ENCODE data around the gene MIEF2.
A peak's percentile ranks its signal among the peaks of the same experiment; 100 is the strongest.
"Not testable (repeated sequence)": the region's sequence is repeated elsewhere in the genome, so short reads cannot be mapped to it uniquely, and the experiment has no call there.

The MIEF2 gene, protein sequence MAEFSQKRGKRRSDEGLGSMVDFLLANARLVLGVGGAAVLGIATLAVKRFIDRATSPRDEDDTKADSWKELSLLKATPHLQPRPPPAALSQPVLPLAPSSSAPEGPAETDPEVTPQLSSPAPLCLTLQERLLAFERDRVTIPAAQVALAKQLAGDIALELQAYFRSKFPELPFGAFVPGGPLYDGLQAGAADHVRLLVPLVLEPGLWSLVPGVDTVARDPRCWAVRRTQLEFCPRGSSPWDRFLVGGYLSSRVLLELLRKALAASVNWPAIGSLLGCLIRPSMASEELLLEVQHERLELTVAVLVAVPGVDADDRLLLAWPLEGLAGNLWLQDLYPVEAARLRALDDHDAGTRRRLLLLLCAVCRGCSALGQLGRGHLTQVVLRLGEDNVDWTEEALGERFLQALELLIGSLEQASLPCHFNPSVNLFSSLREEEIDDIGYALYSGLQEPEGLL

DNA sequence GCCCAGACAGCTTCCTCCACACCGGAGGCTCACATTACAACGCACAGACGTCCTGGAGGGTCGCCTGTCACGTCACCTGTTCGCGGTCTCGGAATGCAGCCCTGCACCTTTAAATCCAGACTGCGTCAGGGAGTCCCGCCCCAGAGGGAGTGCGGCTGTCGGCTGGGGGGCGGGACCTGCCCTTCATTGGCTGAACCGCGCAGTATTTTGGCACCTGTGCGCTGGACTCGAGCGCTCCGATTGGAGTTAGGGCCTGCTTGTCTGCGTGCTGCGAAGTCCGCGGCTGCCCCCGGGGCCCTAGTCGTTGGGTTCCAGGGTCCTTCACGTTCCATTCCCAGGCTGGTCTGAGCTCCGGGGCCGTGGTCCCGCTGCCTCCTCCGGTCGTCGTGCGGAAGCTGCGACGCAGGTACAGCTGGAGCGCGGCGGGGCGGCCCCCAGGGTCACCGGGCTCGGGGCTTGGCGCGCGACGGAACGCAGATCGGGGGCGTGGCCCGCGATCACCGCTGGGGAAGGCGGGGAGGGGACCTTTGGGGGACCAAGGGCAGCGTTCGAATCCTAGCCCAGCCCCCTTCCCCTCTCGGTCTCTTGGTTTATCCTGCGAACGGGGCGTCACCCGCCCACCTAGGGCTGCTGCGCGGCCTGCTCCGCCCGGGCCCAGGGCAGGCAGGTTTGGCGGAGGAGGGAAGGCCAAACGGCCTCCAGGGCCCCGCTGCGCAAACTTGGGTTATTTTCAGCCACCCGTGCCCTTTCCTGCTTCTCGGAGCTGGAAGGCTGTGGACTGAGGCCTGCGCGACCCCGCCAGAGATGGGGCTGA is at the start of gene MIEF2:
TSS of gene MIEF2 (plus strand) at position 331 of the 814 bp plus-strand sequence. CDS start 2,059 bp downstream, outside the sequence.
- DNase-seq, result peak; percentile 94

DNA sequence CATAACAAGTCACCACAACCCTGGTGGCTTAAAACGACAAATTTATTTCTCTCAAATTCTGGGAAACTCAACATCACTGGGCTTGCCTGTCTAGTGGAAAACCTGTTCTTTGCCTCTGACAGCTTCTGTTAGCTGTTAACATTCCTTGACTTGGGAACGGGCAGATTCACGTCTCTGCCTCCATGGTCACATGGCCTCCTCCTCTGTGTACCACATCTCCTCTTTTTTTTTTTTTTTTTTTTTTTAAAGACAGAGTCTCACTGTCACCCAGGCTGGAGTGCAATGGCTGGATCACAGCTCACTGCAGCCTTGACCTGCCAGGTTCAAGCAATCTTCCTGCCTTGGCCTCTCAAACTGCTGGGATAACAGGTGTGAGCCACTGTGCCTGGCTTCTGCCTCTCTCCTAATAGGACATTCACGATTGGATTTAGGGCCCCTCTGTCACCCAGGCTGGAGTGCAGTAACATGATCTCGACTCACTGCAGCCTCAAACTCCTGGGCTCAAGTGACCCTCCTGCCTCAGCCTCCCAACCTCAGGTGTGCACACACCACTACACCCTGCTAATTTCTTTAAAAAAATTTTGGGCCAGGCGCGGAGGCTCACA is 46.7 kb upstream of the MIEF2 start:
- DNase-seq, result no peak

DNA sequence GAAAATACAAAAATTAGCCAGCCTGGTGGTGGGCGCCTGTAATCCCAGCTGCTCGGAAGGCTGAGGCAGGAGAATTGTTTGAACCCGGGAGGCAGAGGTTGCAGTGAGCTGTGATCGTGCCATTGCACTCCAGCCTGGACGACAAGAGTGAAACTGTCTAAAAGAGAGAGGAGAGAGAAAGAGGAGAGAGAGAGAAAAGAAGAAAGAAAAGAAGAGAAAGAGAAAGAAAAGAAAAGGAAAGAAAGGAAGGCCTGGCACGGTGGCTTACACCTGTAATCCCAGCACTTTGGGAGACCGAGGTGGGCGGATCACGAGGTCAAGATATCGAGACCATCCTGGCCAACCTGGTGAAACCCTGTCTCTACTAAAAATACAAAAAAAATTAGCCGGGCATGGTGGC is 43.6 kb upstream of the MIEF2 start:
- DNase-seq, result not testable (repeated sequence)

DNA sequence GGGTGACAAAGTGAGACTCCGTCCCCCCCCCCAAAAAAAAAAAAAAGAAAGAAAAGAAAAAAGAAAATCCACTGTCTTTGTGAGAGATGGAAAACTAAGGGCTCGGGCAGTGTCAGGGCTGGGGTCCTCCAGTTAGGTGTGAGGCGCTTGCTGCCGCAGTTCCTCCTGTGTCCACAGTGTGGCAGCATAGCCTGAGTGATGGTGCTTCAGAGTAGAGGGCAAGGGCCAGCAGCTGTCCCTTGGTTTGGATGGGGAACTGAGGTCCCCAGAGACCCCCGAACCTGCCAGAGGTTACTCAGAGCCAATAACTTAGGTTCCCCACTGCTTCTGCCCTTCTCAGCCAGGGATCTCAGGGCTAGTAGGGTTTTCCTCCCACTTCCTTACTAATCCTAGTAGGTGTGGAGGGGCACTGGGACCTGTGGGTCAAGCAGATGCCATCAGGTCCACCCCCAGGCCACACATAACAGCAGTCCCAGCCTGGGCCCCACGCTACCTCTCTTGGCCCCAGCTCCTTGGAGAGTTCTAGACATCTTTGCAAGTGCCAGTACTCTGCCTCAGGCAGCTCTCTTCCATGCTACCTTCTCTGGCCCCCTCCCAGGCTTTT is 42.9 kb upstream of the MIEF2 start:
- DNase-seq, result peak; percentile 50

DNA sequence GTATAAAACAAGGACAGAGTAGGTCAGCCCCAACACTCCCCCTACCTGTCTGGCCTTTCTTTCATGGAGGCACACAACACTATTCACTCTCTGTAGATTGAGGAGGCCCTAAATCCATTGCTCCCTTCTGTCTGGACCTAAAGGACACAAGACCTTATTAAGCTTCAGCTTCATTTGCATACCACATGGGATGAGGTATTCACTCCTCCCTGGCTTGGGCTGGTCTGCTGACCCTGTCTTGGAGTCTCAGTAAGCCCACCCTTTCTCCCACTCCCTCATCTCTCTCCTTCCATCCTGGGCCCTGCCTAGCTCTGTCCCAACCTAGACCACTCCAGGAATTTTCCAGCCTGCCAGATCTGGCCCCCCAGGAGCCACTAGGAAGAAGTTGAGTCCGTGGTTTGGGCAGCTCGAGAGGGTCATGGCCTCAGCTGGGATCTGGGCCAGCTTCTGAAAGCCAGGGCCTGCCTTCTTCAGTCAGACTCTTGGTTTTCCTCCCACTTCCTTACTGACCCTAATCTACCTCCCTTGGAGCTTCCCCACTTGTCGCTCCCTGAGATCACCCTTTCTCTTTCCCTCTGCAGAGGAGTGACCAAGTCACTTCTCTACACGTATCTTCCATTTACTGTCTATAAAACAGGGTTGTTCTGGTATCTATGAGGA is 41.6 kb upstream of the MIEF2 start:
- DNase-seq, result no peak

DNA sequence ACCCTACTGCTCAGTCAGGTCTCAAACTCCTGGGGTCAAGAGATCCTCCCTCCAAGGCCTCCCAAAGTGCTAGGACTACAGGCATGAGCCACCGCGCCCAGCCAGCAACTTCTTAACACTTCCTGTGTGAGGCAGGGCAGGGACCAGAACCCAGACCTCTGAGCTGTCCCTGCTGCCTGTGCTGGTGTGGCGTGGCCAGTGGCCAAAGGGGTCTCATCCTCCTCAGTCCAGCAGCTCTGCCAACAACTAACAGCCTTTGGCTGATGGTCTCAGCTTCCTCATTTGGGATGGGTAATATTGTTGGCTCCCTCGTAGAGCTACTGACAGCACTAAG is 36.4 kb upstream of the MIEF2 start:
- no peak for DNase-seq

DNA sequence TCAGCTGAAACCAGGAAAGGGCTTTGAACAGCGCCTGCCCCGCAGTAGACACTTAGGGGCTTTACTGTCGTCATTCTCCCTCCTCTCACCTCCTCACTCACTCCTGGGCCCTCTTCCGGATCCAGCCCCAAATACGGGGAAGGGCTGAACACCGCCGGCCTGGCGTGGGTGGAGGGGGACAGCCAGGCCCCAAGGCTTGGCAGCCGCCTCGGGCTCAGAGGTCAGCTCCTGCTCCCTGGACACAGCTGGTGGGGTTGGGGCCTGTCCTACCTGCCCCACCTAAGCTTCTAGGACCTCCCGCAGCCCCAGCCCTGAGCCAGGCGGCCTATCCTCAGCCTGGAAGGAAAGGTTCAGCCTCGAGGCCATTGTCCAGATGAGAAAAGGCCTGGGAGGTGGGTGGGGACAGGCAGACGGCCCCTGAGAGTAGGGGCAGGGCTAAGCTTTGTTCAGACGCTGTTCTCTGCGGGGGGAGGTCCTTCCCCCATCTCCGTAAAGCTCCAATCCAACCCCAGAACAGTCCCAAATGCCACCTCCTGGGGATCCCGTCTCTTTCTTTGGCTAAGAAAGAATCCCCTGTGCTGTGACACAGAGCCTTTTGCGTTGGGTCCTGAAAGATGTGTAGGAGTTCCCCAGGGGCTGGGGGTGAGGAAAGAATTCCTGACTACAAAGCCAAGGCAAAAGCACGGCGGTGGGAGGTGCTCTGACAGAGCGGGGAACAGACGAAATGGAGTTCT is 35.9 kb upstream of the MIEF2 start:
- DNase-seq, result no peak

DNA sequence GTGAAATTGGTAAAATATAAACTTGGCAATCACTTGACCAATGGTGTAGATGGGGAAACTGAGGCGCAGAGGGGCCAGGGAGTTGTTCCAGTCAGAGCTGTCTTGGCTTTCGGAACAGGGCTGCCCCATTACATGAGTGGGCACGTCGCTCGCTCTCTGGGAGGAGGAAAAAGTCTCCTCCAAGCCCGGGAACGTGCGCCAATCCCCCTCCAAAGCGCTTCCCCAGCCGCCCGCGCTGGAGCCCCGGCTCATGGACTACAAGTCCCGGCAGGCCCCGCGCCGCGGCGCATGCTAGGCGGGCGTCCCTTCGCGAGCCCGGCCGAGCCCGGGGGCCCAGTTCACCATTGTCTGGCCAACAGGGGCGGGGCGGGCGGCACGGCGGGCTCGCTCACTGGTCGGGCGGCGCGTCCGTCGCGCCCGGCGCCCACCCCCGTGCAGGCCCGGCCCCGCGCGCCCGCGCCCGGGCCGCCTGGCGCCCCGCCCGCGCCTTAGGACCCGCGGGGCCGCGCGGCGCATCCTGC is 35.3 kb upstream of the MIEF2 start, which contains the start of gene LLGL1:
TSS of gene LLGL1 (plus strand) at position 515 of the 521 bp plus-strand sequence. CDS start 48 bp downstream, outside the sequence.
- peak; percentile 92 for DNase-seq

DNA sequence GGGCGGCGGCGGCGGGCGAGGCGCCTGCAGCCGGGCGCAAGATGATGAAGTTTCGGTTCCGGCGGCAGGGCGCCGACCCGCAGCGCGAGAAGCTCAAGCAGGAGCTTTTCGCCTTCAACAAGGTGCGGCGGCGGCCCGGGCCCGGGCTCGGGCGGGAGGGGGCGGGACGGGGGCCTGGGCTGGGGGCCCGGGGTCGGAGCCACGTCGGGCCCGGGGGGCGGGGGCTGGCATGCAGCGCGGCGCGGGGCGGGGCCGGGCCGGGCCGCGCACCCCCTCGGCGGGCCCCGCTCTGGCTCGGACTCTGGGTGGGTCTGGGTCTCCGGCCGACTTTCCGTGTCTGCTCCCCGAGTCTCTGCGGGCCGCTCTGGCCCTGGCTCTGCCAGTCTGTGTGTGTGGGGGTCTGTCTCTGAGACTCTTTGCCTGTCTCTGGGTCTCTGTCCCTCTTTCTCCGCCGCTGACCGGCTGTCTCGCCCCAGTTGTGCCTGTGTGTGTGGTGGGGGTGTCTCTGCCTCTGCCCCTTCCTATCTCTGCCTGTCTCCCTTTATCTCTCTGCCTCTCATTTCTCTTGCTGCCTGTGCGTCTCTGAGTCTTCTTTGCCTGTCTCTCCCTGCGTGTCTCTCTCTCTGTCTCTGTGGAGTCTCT is 34.7 kb upstream of the MIEF2 start:
- DNase-seq, result no peak

DNA sequence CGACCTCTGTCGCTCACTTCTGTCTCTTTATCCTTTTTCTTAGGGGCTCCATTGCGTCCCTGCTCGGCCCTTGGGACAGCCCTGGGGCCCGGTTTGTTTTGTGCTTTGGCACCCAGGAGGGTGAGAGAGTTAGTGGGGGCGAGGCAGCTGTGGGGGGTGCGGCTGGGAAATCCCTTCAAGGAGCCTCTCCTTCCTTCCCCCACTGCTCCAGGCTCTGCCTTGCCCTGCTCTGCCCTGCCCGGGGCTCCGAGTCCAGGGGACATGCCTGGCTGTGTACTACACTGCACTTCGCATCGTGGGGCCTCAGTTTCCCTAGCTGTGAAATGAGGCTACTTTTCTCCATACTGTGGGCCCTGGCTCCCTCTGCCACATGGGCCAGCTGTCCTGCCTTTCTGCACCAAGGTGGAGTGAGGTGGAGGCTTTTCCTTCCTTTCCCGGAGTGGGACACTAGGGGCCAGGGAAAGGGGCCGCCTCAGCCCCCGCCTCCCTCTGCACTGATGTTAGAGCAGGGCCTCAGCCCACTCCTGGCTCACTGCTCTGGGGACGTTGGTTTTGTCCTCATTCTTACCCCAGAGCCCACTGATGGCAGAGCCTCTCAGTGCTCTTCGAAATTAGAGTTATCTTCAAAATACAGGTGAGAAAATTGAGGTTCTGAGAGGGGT is 34.0 kb upstream of the MIEF2 start:
- DNase-seq, result no peak

DNA sequence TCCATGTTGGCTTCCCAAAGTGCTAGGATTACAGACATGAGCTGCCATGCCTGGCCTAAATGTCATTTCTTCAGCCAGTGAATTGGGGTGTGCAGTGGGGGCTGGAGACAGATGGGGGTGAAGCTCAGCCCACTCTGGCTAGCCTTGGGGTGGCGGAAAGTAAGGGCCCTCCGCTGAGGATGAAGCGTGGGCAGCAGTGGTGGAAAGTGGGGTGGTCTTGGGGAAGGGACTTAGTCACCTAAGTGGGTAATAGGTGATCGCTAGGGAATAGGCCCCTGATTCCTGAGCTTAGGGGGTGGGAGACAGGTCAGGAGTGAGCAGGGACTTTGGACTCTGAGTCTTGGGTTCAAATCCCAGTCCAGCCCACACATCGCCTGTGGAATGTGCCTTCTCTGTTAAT is 32.8 kb upstream of the MIEF2 start:
- no peak for DNase-seq

DNA sequence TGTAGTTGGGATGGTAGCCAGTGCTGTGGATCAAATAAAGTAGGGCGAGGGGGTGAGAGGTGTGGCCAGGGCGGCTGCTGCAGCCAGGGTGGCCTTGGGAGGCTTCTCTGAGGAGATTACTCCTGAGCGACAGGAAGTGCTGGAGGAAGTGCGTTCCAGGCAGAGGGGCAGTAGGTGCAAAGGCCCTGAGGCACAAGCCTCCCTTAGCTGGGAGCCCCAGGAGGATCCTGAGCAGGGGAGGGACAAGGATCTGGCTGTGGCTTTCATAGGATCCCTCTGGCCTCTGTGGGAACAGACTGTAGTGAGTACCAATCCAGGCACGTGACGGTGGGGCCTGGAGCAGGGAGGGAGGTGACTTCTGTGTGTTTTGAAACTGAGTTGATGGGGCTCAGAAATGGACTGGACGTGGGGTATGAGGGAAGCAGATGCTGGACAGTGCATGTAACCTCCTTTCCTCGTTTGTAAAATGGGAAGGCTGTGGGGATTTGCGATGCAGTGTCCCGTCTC is 32.2 kb upstream of the MIEF2 start:
- DNase-seq, result no peak

DNA sequence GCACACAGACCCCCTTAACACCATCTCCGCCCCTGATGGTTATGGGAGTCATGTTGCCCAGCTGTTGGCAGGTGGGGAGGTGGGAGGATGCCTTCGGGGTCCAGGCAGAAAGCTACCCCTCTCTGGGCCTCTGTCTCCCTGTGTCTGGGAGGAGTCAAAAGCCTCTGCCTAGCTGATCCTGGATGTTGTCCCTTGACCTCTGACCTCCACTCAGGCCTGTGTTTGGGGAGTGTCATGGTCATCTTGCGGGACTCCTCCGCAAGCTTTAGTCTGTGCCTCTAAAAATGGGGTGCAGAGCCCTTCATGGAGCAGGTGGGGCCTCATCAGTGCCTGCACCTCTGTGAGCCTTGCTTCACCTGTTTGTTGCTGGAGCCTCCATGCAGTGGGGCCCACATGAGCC is 31.2 kb upstream of the MIEF2 start:
- no peak for DNase-seq

DNA sequence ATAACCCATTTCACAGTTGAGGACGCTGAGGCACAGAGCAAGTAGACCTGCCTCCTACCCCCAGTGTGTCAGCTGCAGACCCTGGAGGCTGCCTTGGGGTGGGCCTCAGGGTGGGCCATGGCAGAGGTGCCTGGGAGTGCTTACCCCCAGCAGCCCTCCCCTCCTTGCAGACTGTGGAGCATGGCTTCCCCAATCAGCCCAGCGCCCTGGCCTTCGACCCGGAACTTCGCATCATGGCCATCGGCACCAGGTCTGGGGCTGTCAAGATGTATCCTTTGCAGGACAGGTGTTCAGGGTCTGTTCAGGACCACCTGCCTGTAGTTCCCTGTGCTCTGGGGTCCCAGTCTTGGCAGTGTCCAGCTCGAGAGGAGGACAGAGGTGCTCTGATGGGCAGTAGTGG is 30.7 kb upstream of the MIEF2 start:
- no peak for DNase-seq

DNA sequence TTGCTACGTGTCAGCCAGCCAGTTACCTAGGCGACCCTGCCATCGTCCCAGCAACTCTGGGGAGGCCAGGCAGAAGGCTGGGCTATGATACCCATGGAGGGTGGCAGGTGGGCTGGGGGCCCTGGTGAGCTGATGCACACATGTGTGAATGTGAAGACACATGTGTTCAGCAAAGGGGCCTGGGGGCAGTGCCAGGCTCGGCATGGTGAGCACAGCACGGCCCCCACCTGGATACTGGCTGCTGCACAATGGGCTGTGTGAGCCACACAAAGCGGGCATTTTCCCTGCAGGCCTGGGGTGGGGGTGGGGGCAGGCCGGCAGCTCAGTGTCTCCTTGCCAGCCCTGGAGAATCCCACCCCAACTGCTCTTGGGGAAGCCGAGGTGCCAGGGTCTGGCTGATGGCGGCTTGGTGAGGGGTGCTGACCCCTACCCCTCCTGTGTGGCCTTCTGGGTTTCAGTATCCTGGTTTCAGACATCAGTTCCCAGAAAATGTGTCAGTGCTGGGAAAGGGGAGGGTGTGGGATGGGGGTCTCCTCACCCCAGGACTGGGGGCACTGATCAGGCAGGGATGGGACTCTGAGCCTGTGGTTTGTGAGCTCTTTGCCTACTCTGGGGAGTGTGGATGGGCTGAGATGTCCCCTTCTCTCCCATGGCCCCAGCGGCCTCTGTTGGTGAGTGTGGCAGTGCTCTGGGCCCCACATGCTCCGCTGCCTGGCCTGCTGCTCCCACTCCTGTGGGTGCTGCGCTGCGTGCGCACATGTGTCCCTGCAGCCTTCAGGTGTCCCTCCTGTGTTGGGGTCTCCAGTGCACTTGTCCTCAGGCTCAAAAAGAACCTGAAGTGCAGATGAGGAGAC is 29.9 kb upstream of the MIEF2 start:
- no peak for DNase-seq

DNA sequence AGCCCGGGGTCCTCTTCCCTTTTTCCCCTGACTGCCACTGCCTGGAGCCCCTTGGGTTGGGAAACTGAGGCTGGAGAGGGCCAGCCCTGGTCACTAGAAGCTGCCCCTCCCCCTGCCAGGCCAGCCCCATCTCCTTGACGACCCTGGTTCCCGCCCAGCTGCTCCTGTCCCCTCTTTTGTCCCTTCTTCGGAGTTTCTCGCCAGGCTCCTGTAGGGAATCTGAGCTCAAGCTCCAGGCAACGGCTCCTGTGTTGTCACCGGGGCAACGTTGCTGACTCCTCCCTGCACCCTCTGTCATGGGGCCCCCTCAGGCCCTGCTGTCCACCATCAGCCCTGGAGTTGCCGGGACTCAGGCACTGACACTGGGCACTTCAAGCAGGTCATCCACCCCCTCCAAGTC is 29.3 kb upstream of the MIEF2 start:
- no peak for DNase-seq

DNA sequence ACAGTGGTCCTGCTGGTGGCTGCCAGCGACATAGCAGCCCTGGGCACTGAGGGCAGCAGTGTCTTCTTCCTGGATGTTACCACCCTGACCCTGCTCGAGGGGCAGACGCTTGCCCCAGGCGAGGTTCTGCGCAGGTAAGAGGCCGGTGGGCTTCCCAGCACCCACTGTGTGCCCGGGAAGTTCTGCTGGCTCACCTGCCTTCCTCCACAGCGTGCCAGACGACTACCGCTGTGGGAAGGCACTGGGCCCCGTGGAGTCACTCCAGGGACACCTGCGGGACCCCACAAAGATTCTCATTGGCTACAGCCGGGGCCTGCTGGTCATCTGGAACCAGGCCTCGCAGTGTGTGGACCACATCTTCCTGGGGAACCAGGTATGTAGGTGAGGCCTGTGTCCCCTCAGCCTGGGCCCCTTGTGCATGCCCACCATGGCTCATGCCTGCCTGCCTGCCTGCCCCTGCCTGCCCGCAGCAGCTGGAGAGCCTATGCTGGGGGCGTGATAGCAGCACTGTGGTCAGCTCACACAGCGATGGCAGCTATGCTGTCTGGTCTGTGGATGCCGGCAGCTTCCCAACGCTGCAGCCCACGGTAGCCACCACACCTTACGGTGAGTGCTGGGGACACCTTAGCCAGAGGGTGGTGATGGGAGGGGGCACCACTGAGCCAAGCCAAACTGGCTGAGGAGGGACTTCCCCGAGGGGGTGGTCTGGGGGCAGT is 26.5 kb upstream of the MIEF2 start:
- no peak for DNase-seq

DNA sequence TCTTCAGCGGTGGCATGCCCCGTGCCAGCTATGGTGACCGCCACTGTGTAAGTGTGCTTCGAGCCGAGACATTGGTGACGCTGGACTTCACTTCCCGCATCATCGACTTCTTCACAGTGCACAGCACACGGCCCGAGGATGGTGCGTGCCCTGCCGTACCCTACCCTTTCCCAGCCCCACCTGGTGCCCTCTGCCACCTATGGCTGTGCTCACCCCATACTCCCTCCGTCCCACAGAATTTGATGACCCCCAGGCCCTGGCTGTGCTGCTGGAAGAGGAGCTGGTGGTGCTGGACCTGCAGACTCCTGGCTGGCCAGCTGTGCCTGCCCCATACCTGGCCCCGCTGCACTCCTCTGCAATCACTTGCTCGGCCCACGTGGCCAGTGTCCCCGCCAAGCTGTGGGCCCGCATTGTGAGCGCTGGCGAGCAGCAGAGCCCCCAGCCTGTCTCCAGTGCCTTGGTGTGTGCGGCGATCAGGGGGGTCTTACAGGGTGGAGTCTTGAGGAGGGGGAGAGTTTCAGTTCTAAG is 25.5 kb upstream of the MIEF2 start:
- no peak for DNase-seq
